Neural progenitor cell (in vitro differentiated cells): ENCODE results near the gene CRB2. TPM values are rescaled to one million over a fixed set of nuclear protein-coding genes. Genes with fewer than 3 reads are reported as not detected.
A peak's percentile ranks its signal among the peaks of the same experiment; 100 is the strongest.

ENCODE experiments used
- DNase-seq: peaks from one replicate; pipeline ENCODE4 v3.0.0-alpha.2; 2016; ENCODE audit warnings: low spot score
- H2AFZ ChIP-seq: fragments of 200-600 bp; sonication (generic); replicated peaks from 2 replicates; pipeline ENCODE4 v1.6.1; 2016; ENCODE audit warnings: antibody characterized with exemption
- H3F3A ChIP-seq: fragments of 200-600 bp; sonication (generic); 2 replicates; pipeline ENCODE4 v1.6.1; 2016; ENCODE audit warnings: antibody characterized with exemption, low read depth
- H3K27ac ChIP-seq: fragments of 200-600 bp; sonication (generic); 2 replicates; pipeline ENCODE4 v1.5.1; 2016; ENCODE audit warnings: mild to moderate bottlenecking
- H3K27me3 ChIP-seq: fragments of 200-600 bp; sonication (generic); 2 replicates; pipeline ENCODE4 v1.6.1; 2016; ENCODE audit warnings: mild to moderate bottlenecking, moderate library complexity
- H3K36me3 ChIP-seq: fragments of 200-600 bp; sonication (generic); 2 replicates; pipeline ENCODE4 v1.5.1; 2016
- H3K4me1 ChIP-seq: fragments of 200-600 bp; sonication (generic); 2 replicates; pipeline ENCODE4 v1.6.1; 2016; ENCODE audit warnings: mixed run types
- H3K4me2 ChIP-seq: fragments of 200-600 bp; sonication (generic); 2 replicates; pipeline ENCODE4 v1.6.1; 2016
- H3K4me3 ChIP-seq: fragments of 200-600 bp; sonication (generic); 2 replicates; pipeline ENCODE4 v1.5.1; 2016
- H3K79me2 ChIP-seq: fragments of 200-600 bp; sonication (generic); 2 replicates; pipeline ENCODE4 v1.6.1; 2016; ENCODE audit warnings: low read depth
- H3K9ac ChIP-seq: fragments of 200-600 bp; sonication (generic); 2 replicates; pipeline ENCODE4 v1.6.1; 2016
- H3K9me3 ChIP-seq: fragments of 200-600 bp; sonication (generic); 2 replicates; pipeline ENCODE4 v1.5.1; 2016; ENCODE audit warnings: low read depth
- H4K20me1 ChIP-seq: fragments of 200-600 bp; sonication (generic); 2 replicates; pipeline ENCODE4 v1.6.1; 2016; ENCODE audit warnings: low read depth
- H3K27ac Mint-ChIP-seq: 3 replicates; pipeline ENCODE4 v1.8.0; 2021; ENCODE audit warnings: mixed read lengths
- H3K27me3 Mint-ChIP-seq: 2 replicates; pipeline ENCODE4 v1.8.0; 2022; ENCODE audit warnings: low read depth, mild to moderate bottlenecking, inconsistent platforms, moderate library complexity, mixed read lengths; ENCODE audit not compliant: insufficient read depth
- H3K36me3 Mint-ChIP-seq: 3 replicates; pipeline ENCODE4 v1.8.0; 2021; ENCODE audit warnings: mixed read lengths
- H3K4me1 Mint-ChIP-seq: 3 replicates; pipeline ENCODE4 v1.8.0; 2021; ENCODE audit warnings: mixed read lengths
- H3K4me3 Mint-ChIP-seq: 3 replicates; pipeline ENCODE4 v1.8.0; 2021; ENCODE audit warnings: mild to moderate bottlenecking, moderate library complexity, mixed read lengths
- H3K9me3 Mint-ChIP-seq: 3 replicates; pipeline ENCODE4 v1.8.0; 2020; ENCODE audit warnings: mixed read lengths
- EZH2 ChIP-seq: fragments of 200-600 bp; sonication (generic); IDR thresholded peaks from 2 replicates; pipeline ENCODE4 v1.6.1; 2017; ENCODE audit warnings: antibody characterized with exemption, mild to moderate bottlenecking, moderate library complexity
- EZH2phosphoT487 ChIP-seq: fragments of 200-600 bp; sonication (generic); IDR thresholded peaks from 2 replicates; pipeline ENCODE4 v1.6.1; 2017; ENCODE audit warnings: antibody characterized with exemption
- total RNA-seq: library from RNA; depleted of rRNA; stranded (reverse); fragments of >200 nt; gene quantifications from 2 replicates; pipeline ENCODE4 v1.2.3, GENCODE V29; 2015; ENCODE audit warnings: low replicate concordance
- TF ChIP-seq, protein P1 (sequence below): fragments of 200-600 bp; sonication (generic); IDR thresholded peaks from 2 replicates; pipeline ENCODE4 v1.5.1; 2017; ENCODE audit warnings: antibody characterized with exemption, mild to moderate bottlenecking

Gene CRB2
- total RNA-seq, 1 donor from 2014 or later = 18.5 TPM

DNA sequence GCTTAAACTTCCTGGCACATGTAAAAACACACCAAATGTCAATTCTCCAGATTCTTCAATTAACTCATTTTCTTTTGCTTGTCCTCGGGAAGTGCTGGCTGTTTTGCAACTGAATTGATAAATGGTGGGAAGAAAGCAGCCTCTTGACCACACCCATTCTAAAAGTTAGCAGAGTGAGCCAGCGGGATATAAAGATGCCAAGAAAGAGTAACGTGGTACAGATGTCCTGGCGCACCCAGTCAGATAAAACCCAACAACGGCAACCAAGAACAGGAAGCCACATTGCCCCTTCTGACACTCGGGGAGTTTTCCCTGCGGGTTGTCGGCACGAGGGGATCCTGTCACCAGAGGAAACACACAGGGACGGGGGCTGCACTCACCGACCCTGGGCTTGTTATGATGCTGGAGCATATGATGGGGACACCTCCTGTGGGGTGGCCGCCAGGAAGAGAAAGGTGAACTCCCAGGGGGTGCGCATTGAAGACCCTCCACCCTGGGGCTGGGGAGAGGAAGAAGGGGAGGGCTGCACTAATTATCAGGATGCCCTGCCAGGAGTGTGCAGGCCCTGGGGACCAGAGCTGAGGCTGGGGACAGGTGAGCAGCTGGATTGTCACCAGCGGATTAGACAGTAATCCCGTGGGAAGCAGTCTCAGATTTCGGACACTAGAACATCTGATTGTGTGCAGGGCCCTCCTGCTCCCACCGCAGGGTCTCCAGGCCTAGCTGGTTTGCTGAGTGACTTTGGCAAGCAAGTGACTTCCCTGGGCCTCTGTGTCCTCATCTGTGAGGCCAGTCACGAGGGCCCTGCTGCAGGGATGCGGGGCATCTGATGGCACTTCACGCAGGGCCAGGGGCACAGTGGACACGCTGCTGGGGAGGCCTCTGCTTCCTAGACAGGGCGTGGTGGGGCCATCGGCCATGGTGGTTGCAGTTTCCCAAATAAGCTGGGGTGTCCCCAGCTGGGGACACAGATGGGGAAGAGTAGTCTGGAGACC, 59.2 kb downstream of the CRB2 start:
- Mint-ChIP-seq H3K9me3 (no peaks in the 10 kb centered on the region), H3K36me3 (peaks cover 10% of the 10 kb centered on the region), H3K4me1 (peaks cover 48% of the 10 kb centered on the region), H3K4me3 (no peak overlapping the region), H3K27ac (peak overlapping the region; percentile 69), H3K27me3 (peaks cover 6% of the 10 kb centered on the region)
- no peak overlapping the region for H3K27ac ChIP-seq
- H3K4me2 ChIP-seq = no peak overlapping the region
- H3K4me1 ChIP-seq = peaks cover 18% of the 10 kb centered on the region
- peaks cover 4% of the 10 kb centered on the region for H4K20me1 ChIP-seq
- H2AFZ ChIP-seq = no peak overlapping the region
- H3K4me3 ChIP-seq = no peak overlapping the region
- TF ChIP-seq EZH2phosphoT487 (no peak), EZH2 (no peak)
- TF ChIP-seq, protein P1, sequence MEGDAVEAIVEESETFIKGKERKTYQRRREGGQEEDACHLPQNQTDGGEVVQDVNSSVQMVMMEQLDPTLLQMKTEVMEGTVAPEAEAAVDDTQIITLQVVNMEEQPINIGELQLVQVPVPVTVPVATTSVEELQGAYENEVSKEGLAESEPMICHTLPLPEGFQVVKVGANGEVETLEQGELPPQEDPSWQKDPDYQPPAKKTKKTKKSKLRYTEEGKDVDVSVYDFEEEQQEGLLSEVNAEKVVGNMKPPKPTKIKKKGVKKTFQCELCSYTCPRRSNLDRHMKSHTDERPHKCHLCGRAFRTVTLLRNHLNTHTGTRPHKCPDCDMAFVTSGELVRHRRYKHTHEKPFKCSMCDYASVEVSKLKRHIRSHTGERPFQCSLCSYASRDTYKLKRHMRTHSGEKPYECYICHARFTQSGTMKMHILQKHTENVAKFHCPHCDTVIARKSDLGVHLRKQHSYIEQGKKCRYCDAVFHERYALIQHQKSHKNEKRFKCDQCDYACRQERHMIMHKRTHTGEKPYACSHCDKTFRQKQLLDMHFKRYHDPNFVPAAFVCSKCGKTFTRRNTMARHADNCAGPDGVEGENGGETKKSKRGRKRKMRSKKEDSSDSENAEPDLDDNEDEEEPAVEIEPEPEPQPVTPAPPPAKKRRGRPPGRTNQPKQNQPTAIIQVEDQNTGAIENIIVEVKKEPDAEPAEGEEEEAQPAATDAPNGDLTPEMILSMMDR = no peak
- no peaks in the 10 kb centered on the region for H3K9me3 ChIP-seq
- H3K79me2 ChIP-seq = no peaks in the 10 kb centered on the region
- no peaks in the 10 kb centered on the region for H3F3A ChIP-seq
- H3K9ac ChIP-seq = no peak overlapping the region
- no peak for DNase-seq
- H3K36me3 ChIP-seq = no peaks in the 10 kb centered on the region
- no peaks in the 10 kb centered on the region for H3K27me3 ChIP-seq

- Histone ChIP-seq H3K9me3 (no peaks in the 10 kb centered on the region), H3K4me1 (peaks cover 27% of the 10 kb centered on the region), H3K4me3 (no peak overlapping the region), H2AFZ (no peak overlapping the region), H3K27ac (no peak overlapping the region), H3K4me2 (no peak overlapping the region), H3K9ac (no peak overlapping the region), H4K20me1 (peaks cover 14% of the 10 kb centered on the region), H3K79me2 (no peaks in the 10 kb centered on the region), H3K27me3 (no peaks in the 10 kb centered on the region), H3K36me3 (no peaks in the 10 kb centered on the region), H3F3A (no peaks in the 10 kb centered on the region)
- no peak for DNase-seq
- H3K27me3 Mint-ChIP-seq = peaks cover 6% of the 10 kb centered on the region
- peak overlapping the region; percentile 19 for H3K27ac Mint-ChIP-seq
- no peak overlapping the region for H3K4me3 Mint-ChIP-seq
- peaks cover 10% of the 10 kb centered on the region for H3K36me3 Mint-ChIP-seq
- no peaks in the 10 kb centered on the region for H3K9me3 Mint-ChIP-seq
- TF ChIP-seq EZH2 = no peak
- no peak for TF ChIP-seq EZH2phosphoT487
- TF ChIP-seq, protein P1 = no peak
- peaks cover 56% of the 10 kb centered on the region for H3K4me1 Mint-ChIP-seq
Measured at GRCh38 chr9:123416176-123416575, 60.2 kb downstream of the CRB2 start.

- Histone ChIP-seq H4K20me1 (peaks cover 15% of the 10 kb centered on the region), H3K4me3 (no peak overlapping the region), H3K4me1 (peaks cover 39% of the 10 kb centered on the region), H3K4me2 (no peak overlapping the region), H3K36me3 (no peaks in the 10 kb centered on the region), H3F3A (no peaks in the 10 kb centered on the region), H3K79me2 (no peaks in the 10 kb centered on the region), H3K9ac (no peak overlapping the region), H3K9me3 (no peaks in the 10 kb centered on the region), H3K27me3 (no peaks in the 10 kb centered on the region), H3K27ac (no peak overlapping the region), H2AFZ (no peak overlapping the region)
- no peak for DNase-seq
- Mint-ChIP-seq H3K27ac (no peak overlapping the region), H3K36me3 (peaks cover 10% of the 10 kb centered on the region), H3K4me3 (no peak overlapping the region), H3K9me3 (no peaks in the 10 kb centered on the region), H3K27me3 (peaks cover 7% of the 10 kb centered on the region), H3K4me1 (peaks cover 62% of the 10 kb centered on the region)
- no peak for TF ChIP-seq EZH2
- no peak for TF ChIP-seq EZH2phosphoT487
- TF ChIP-seq, protein P1 = no peak
Measured at GRCh38 chr9:123417289-123418051, 61.5 kb downstream of the CRB2 start.
